ENCODE data around the gene THADA.

The THADA gene

GRCh38 chr2:43490252-43490786 lies 105.5 kb downstream of the THADA start:
- no peak for DNase-seq

- DNase-seq: no peak
Measured at GRCh38 chr2:43488737-43489136, 107.1 kb downstream of the THADA start.

- no peak for DNase-seq
Measured at GRCh38 chr2:43486603-43487002, 109.2 kb downstream of the THADA start.

- DNase-seq: no peak
Measured at GRCh38 chr2:43484323-43484930, 111.4 kb downstream of the THADA start.

GRCh38 chr2:43482961-43483360 lies 112.9 kb downstream of the THADA start:
- no peak for DNase-seq

- DNase-seq: no peak
Measured at GRCh38 chr2:43481927-43482542, 113.8 kb downstream of the THADA start.

- no peak for DNase-seq
Measured at GRCh38 chr2:43480874-43481273, 115.0 kb downstream of the THADA start.

- DNase-seq: no peak
Measured at GRCh38 chr2:43478412-43479086, 117.3 kb downstream of the THADA start.

GRCh38 chr2:43475922-43476321 lies 119.9 kb downstream of the THADA start:
- no peak for DNase-seq

GRCh38 chr2:43475137-43475846 lies 120.5 kb downstream of the THADA start:
- no peak for DNase-seq

GRCh38 chr2:43474273-43474672 lies 121.6 kb downstream of the THADA start:
- no peak for DNase-seq

GRCh38 chr2:43473767-43474166 lies 122.1 kb downstream of the THADA start:
- DNase-seq: no peak

- no peak for DNase-seq
Measured at GRCh38 chr2:43472527-43473194, 123.2 kb downstream of the THADA start.

GRCh38 chr2:43469713-43470112 lies 126.1 kb downstream of the THADA start:
- DNase-seq: no peak

GRCh38 chr2:43469094-43469493 lies 126.7 kb downstream of the THADA start:
- no peak for DNase-seq

GRCh38 chr2:43467891-43468290 lies 127.9 kb downstream of the THADA start:
- DNase-seq: no peak

- no peak for DNase-seq
Measured at GRCh38 chr2:43465234-43465633, 130.6 kb downstream of the THADA start.

GRCh38 chr2:43464590-43464989 lies 131.2 kb downstream of the THADA start:
- no peak for DNase-seq

GRCh38 chr2:43462866-43463641 lies 132.8 kb downstream of the THADA start:
- no peak for DNase-seq

GRCh38 chr2:43461453-43462073 lies 134.3 kb downstream of the THADA start:
- DNase-seq: peak; percentile 45

GRCh38 chr2:43460611-43461365 lies 135.1 kb downstream of the THADA start:
- DNase-seq: peak; percentile 58

Measured in left hindlimb (tissue), 1 donor.